ENCODE data around the gene HADH. TPM values are rescaled to one million over a fixed set of nuclear protein-coding genes. Genes with fewer than 3 reads are reported as not detected.

Gene HADH
- total RNA-seq, 5 donors from 2014 or later (not counting 1 experiment from before 2014, with no cell fraction given): 14.2 to 25.0 (median 17.8) TPM

DNA sequence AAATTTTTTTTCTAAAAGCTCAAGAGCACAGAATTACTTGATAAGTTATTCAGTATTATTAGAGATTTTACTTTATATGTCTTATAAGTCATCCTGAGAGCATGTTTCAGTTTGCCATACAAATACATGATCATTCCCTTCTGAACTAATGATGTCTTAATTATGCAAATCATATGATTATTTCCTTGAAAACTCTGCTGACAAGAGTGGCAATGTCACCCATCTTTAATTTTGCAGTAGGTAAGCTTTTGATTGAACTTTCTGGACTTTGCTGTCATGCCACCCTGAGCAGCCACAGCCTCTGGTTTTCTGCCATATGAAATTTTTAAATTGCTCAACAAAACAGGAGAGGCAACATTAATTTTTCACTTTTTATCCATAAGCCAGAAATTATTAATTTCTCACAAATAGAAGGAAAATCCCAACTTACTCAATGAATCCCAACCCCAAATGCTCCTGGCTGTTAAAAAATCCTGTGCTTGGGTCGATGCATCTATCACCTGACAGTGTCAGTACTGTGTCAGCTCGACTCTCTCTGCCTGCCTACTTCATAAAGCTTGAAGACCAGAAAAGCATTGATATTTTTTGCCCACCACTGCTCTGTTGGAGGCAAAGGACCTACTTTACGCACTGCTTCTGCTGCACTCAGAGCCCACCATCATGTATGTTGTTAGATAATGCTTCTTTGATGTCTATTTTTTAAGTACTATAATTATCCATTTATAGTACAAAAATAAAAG lies 11.6 kb upstream of the HADH start:
- POLR2A ChIA-PET: no interaction called here
- no peak overlapping the region for H3K27ac Mint-ChIP-seq
- H3K9me3 Mint-ChIP-seq: peaks cover 0 to 4% (median 0%) of the 10 kb centered on the region in 3 donors
- H3K4me1 Mint-ChIP-seq: peaks cover 3 to 6% (median 4%) of the 10 kb centered on the region in 3 donors
- DNase-seq (no peak), ATAC-seq (replicated peaks in 1 of 4) (no peak)
- Histone ChIP-seq H3K36me3 (ENCODE audit: control insufficient read depth in 2 of 2, extremely low read depth in 1 of 2, insufficient read depth in 1 of 2, low read length in 1 of 2) (no peaks in the 10 kb centered on the region), H3K27ac (ENCODE audit: low read length) (no peak overlapping the region), H3K9me3 (no peaks in the 10 kb centered on the region), H3K4me3 (ENCODE audit: control insufficient read depth in 1 of 2, extremely low read depth in 1 of 2, low read length in 1 of 2) (no peak overlapping the region), H3K27me3 (replicated peaks in 1 of 2; ENCODE audit: control insufficient read depth in 2 of 2, extremely low read depth in 1 of 2, insufficient read depth in 2 of 2, low read length in 1 of 2) (no peaks in the 10 kb centered on the region), H3K4me1 (ENCODE audit: control insufficient read depth in 1 of 2, extremely low read depth in 1 of 2, insufficient read depth in 2 of 2, low read length in 2 of 2) (no peaks in the 10 kb centered on the region)
- H3K4me3 Mint-ChIP-seq: no peak overlapping the region
- peaks cover 4% of the 10 kb centered on the region for H3K36me3 Mint-ChIP-seq
- H3K27me3 Mint-ChIP-seq: no peaks in the 10 kb centered on the region
- CTCF ChIA-PET: no interaction called here
- 90% methylated on average over 2 of the region's 3 CpGs for WGBS (ENCODE audit: insufficient coverage)

GRCh38 chr4:107978716-107979451 lies 10.8 kb upstream of the HADH start:
- Histone ChIP-seq H3K9me3 (no peaks in the 10 kb centered on the region), H3K4me3 (ENCODE audit: control insufficient read depth in 1 of 2, extremely low read depth in 1 of 2, low read length in 1 of 2) (no peak overlapping the region), H3K4me1 (ENCODE audit: control insufficient read depth in 1 of 2, extremely low read depth in 1 of 2, insufficient read depth in 2 of 2, low read length in 2 of 2) (no peaks in the 10 kb centered on the region), H3K36me3 (ENCODE audit: control insufficient read depth in 2 of 2, extremely low read depth in 1 of 2, insufficient read depth in 1 of 2, low read length in 1 of 2) (no peaks in the 10 kb centered on the region), H3K27ac (ENCODE audit: low read length) (no peak overlapping the region), H3K27me3 (replicated peaks in 1 of 2; ENCODE audit: control insufficient read depth in 2 of 2, extremely low read depth in 1 of 2, insufficient read depth in 2 of 2, low read length in 1 of 2) (no peaks in the 10 kb centered on the region)
- no peak overlapping the region for H3K27ac Mint-ChIP-seq
- H3K9me3 Mint-ChIP-seq: peaks cover 0 to 4% (median 0%) of the 10 kb centered on the region in 3 donors
- DNase-seq: no peak
- 83% methylated on average over 2 of the region's 2 CpGs for WGBS (ENCODE audit: insufficient coverage)
- no peaks in the 10 kb centered on the region for H3K27me3 Mint-ChIP-seq
- POLR2A ChIA-PET: interaction anchor here in 1 of 2 donors (0.6 kb wide), 1 partner anchor 412 kb away, joined by 4 read pairs; no protein-coding TSS in a partner anchor
- CTCF ChIA-PET: no interaction called here
- no peak overlapping the region for H3K4me3 Mint-ChIP-seq
- peaks cover 4% of the 10 kb centered on the region for H3K36me3 Mint-ChIP-seq
- no peak for ATAC-seq (replicated peaks in 1 of 4)
- peaks cover 3 to 6% (median 4%) of the 10 kb centered on the region in 3 donors for H3K4me1 Mint-ChIP-seq

DNA sequence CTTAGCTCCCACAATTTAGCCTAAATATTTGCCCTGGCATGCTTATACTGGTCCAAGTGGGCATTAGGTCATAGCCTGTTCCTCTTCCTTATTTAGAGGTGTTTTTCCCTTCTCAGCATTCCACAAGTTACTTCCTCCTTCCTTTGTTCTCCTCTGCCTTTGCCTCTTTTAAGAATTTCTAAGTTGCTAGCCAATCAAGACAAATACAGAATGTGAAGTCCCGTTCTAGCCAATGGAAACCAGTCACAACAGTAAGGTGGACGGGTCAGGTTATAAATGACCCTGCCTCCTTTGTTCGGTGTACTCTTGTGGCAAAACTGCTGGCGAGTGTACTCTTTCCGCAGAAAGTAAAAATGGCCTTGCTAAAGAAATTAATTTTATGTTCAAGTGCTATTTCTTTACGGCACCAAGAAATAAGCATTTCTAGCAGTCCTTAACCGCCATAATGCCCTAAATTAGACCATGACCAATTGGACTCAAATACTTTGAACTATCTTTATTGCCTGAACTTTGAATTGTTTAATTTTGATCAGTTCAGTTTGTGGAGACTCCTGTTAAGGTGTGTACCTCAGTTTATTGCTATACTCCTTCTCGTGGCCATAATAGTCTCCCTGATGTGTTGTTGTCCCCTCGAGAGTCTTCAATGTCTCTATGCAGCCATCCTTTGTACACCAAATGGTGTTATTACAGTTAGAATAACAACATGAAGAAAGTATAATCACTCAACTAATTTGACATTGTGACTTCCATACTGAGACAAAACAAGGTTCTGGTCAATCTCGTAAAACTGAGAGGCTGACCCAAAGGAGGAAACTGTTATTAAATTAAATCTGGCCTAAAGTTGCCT lies 1.6 kb upstream of the HADH start:
- CTCF ChIA-PET: interaction anchor here (0.6 kb wide), 2 partner anchors 61 to 1819 kb away, joined by 3 to 13 read pairs; no protein-coding TSS in a partner anchor
- 100% methylated on average over 4 of the region's 10 CpGs for WGBS (ENCODE audit: insufficient coverage)
- no peak overlapping the region for H3K27ac Mint-ChIP-seq

GRCh38 chr4:107988763-107989035 lies 990 bp upstream of the HADH start:
- Histone ChIP-seq H3K36me3 (ENCODE audit: control insufficient read depth in 2 of 2, extremely low read depth in 1 of 2, insufficient read depth in 1 of 2, low read length in 1 of 2) (no peaks in the 10 kb centered on the region), H3K4me3 (ENCODE audit: control insufficient read depth in 1 of 2, extremely low read depth in 1 of 2, low read length in 1 of 2) (no peak overlapping the region), H3K4me1 (ENCODE audit: control insufficient read depth in 1 of 2, extremely low read depth in 1 of 2, insufficient read depth in 2 of 2, low read length in 2 of 2) (peaks cover 16 to 17% of the 10 kb centered on the region in 2 experiments), H3K9me3 (no peaks in the 10 kb centered on the region), H3K27ac (ENCODE audit: low read length) (peak overlapping the region; percentile 46), H3K27me3 (replicated peaks in 1 of 2; ENCODE audit: control insufficient read depth in 2 of 2, extremely low read depth in 1 of 2, insufficient read depth in 2 of 2, low read length in 1 of 2) (no peaks in the 10 kb centered on the region)
- 100% methylated on average over 3 of the region's 5 CpGs for WGBS (ENCODE audit: insufficient coverage)
- POLR2A ChIA-PET: no interaction called here
- CTCF ChIA-PET: interaction anchor here in 1 of 2 donors (0.6 kb wide), 1 partner anchor 61 kb away, joined by 3 read pairs; no protein-coding TSS in a partner anchor
- Mint-ChIP-seq H3K4me3 (peak overlapping the region; percentile 13 to 96 (median 95)), H3K9me3 (no peaks in the 10 kb centered on the region), H3K36me3 (no peaks in the 10 kb centered on the region), H3K4me1 (peaks cover 50 to 54% (median 52%) of the 10 kb centered on the region in 3 donors), H3K27me3 (no peaks in the 10 kb centered on the region), H3K27ac (no peak overlapping the region)
- no peak for DNase-seq
- ATAC-seq (replicated peaks in 1 of 4): no peak

More for the DNA sequence above, 1.6 kb upstream of the HADH start:
- DNase-seq (no peak), ATAC-seq (replicated peaks in 1 of 4) (no peak)
- Histone ChIP-seq H3K27me3 (replicated peaks in 1 of 2; ENCODE audit: control insufficient read depth in 2 of 2, extremely low read depth in 1 of 2, insufficient read depth in 2 of 2, low read length in 1 of 2) (no peaks in the 10 kb centered on the region), H3K36me3 (ENCODE audit: control insufficient read depth in 2 of 2, extremely low read depth in 1 of 2, insufficient read depth in 1 of 2, low read length in 1 of 2) (no peaks in the 10 kb centered on the region), H3K9me3 (no peaks in the 10 kb centered on the region), H3K27ac (ENCODE audit: low read length) (peak overlapping the region; percentile 46), H3K4me1 (ENCODE audit: control insufficient read depth in 1 of 2, extremely low read depth in 1 of 2, insufficient read depth in 2 of 2, low read length in 2 of 2) (peaks cover 12 to 17% of the 10 kb centered on the region in 2 experiments), H3K4me3 (ENCODE audit: control insufficient read depth in 1 of 2, extremely low read depth in 1 of 2, low read length in 1 of 2) (no peak overlapping the region)
- H3K9me3 Mint-ChIP-seq: no peaks in the 10 kb centered on the region
- no peaks in the 10 kb centered on the region for H3K36me3 Mint-ChIP-seq
- peak overlapping the region in 2 of 3 donors; percentile 13 to 95 for H3K4me3 Mint-ChIP-seq
- POLR2A ChIA-PET: no interaction called here
- H3K4me1 Mint-ChIP-seq: peaks cover 45 to 49% (median 48%) of the 10 kb centered on the region in 3 donors
- H3K27me3 Mint-ChIP-seq: no peaks in the 10 kb centered on the region

- peak in 1 of 35 experiments; percentile 0 for DNase-seq
- CTCF ChIA-PET: interaction anchor here in 1 of 2 donors (0.6 kb wide), 1 partner anchor 570 kb away, joined by 3 read pairs; no protein-coding TSS in a partner anchor
- Histone ChIP-seq H3K27ac (ENCODE audit: low read length) (peak overlapping the region; percentile 46), H3K4me3 (ENCODE audit: control insufficient read depth in 1 of 2, extremely low read depth in 1 of 2, low read length in 1 of 2) (peak overlapping the region; percentile 74 to 93), H3K27me3 (replicated peaks in 1 of 2; ENCODE audit: control insufficient read depth in 2 of 2, extremely low read depth in 1 of 2, insufficient read depth in 2 of 2, low read length in 1 of 2) (no peaks in the 10 kb centered on the region), H3K9me3 (no peaks in the 10 kb centered on the region), H3K36me3 (ENCODE audit: control insufficient read depth in 2 of 2, extremely low read depth in 1 of 2, insufficient read depth in 1 of 2, low read length in 1 of 2) (no peaks in the 10 kb centered on the region), H3K4me1 (ENCODE audit: control insufficient read depth in 1 of 2, extremely low read depth in 1 of 2, insufficient read depth in 2 of 2, low read length in 2 of 2) (peaks cover 17% of the 10 kb centered on the region in 2 experiments)
- peak in 2 of 4 experiments; percentile 4 to 8 for ATAC-seq (replicated peaks in 1 of 4)
- H3K36me3 Mint-ChIP-seq: no peaks in the 10 kb centered on the region
- WGBS (ENCODE audit: insufficient coverage): 10% methylated on average over 4 of the region's 8 CpGs
- H3K4me1 Mint-ChIP-seq: peaks cover 55 to 58% (median 56%) of the 10 kb centered on the region in 3 donors
- peak overlapping the region; percentile 82 to 93 for H3K27ac Mint-ChIP-seq
- POLR2A ChIA-PET: no interaction called here
- H3K9me3 Mint-ChIP-seq: no peaks in the 10 kb centered on the region
- no peaks in the 10 kb centered on the region for H3K27me3 Mint-ChIP-seq
- H3K4me3 Mint-ChIP-seq: peak overlapping the region; percentile 95 to 97 (median 96)
Measured at GRCh38 chr4:107989162-107989536, 540 bp upstream of the HADH start.
